Stimulated activated naive CD8-positive, alpha-beta T cell treated with anti-CD3 and anti-CD28 coated beads, Interleukin-15, Interleukin-2, amounts not matched to agents 100 ng/mL and 50 ng/mL, for 24 hours (primary cell): Measurements from ENCODE around the gene UBR4.

Experiments
- H3K27ac Mint-ChIP-seq: one replicate; pipeline ENCODE4 v1.8.0; 2021; ENCODE audit warnings: mild to moderate bottlenecking, mixed read lengths
- H3K27me3 Mint-ChIP-seq: one replicate; pipeline ENCODE4 v1.8.0; 2021; ENCODE audit warnings: mixed read lengths
- H3K36me3 Mint-ChIP-seq: one replicate; pipeline ENCODE4 v1.8.0; 2021; ENCODE audit warnings: low read depth, mixed read lengths
- H3K4me1 Mint-ChIP-seq: one replicate; pipeline ENCODE4 v1.8.0; 2021; ENCODE audit warnings: low read depth, mixed read lengths
- H3K4me3 Mint-ChIP-seq: one replicate; pipeline ENCODE4 v1.8.0; 2021; ENCODE audit warnings: mild to moderate bottlenecking, mixed read lengths
- H3K9me3 Mint-ChIP-seq: one replicate; pipeline ENCODE4 v1.8.0; 2021; ENCODE audit warnings: mixed read lengths

Gene UBR4

GRCh38 chr1:19036041-19036812 lies 173.8 kb downstream of the UBR4 start:
- H3K4me3 Mint-ChIP-seq = no peak overlapping the region
- no peaks in the 10 kb centered on the region for H3K9me3 Mint-ChIP-seq
- H3K27me3 Mint-ChIP-seq = peaks cover 4% of the 10 kb centered on the region
- H3K27ac Mint-ChIP-seq = no peak overlapping the region
- no peaks in the 10 kb centered on the region for H3K4me1 Mint-ChIP-seq
- no peaks in the 10 kb centered on the region for H3K36me3 Mint-ChIP-seq

GRCh38 chr1:19035377-19036040 lies 174.6 kb downstream of the UBR4 start:
- Mint-ChIP-seq H3K27me3 (no peaks in the 10 kb centered on the region), H3K4me3 (no peak overlapping the region), H3K36me3 (no peaks in the 10 kb centered on the region), H3K9me3 (no peaks in the 10 kb centered on the region), H3K27ac (no peak overlapping the region), H3K4me1 (no peaks in the 10 kb centered on the region)

GRCh38 chr1:19034721-19035120 lies 175.3 kb downstream of the UBR4 start:
- Mint-ChIP-seq H3K27ac (no peak overlapping the region), H3K9me3 (no peaks in the 10 kb centered on the region), H3K36me3 (no peaks in the 10 kb centered on the region), H3K4me3 (no peak overlapping the region), H3K27me3 (no peaks in the 10 kb centered on the region), H3K4me1 (no peaks in the 10 kb centered on the region)

GRCh38 chr1:19033926-19034680 lies 176.0 kb downstream of the UBR4 start:
- Mint-ChIP-seq H3K36me3 (no peaks in the 10 kb centered on the region), H3K4me3 (no peak overlapping the region), H3K9me3 (no peaks in the 10 kb centered on the region), H3K27me3 (no peaks in the 10 kb centered on the region), H3K4me1 (no peaks in the 10 kb centered on the region), H3K27ac (no peak overlapping the region)

GRCh38 chr1:19033515-19033839 lies 176.6 kb downstream of the UBR4 start:
- no peaks in the 10 kb centered on the region for H3K36me3 Mint-ChIP-seq
- no peak overlapping the region for H3K4me3 Mint-ChIP-seq
- H3K4me1 Mint-ChIP-seq = no peaks in the 10 kb centered on the region
- peaks cover 5% of the 10 kb centered on the region for H3K27me3 Mint-ChIP-seq
- no peaks in the 10 kb centered on the region for H3K9me3 Mint-ChIP-seq
- H3K27ac Mint-ChIP-seq = no peak overlapping the region

GRCh38 chr1:19032701-19033514 lies 177.2 kb downstream of the UBR4 start:
- Mint-ChIP-seq H3K27ac (no peak overlapping the region), H3K9me3 (no peaks in the 10 kb centered on the region), H3K36me3 (no peaks in the 10 kb centered on the region), H3K27me3 (peaks cover 7% of the 10 kb centered on the region), H3K4me1 (peaks cover 1% of the 10 kb centered on the region), H3K4me3 (no peak overlapping the region)

GRCh38 chr1:19032413-19032695 lies 177.7 kb downstream of the UBR4 start:
- Mint-ChIP-seq H3K4me1 (peaks cover 4% of the 10 kb centered on the region), H3K36me3 (no peaks in the 10 kb centered on the region), H3K27me3 (peaks cover 10% of the 10 kb centered on the region), H3K27ac (no peak overlapping the region), H3K9me3 (no peaks in the 10 kb centered on the region), H3K4me3 (no peak overlapping the region)

GRCh38 chr1:19029191-19030085 lies 180.6 kb downstream of the UBR4 start:
- H3K27me3 Mint-ChIP-seq = peaks cover 20% of the 10 kb centered on the region
- peaks cover 4% of the 10 kb centered on the region for H3K4me1 Mint-ChIP-seq
- H3K4me3 Mint-ChIP-seq = no peak overlapping the region
- H3K36me3 Mint-ChIP-seq = no peaks in the 10 kb centered on the region
- no peaks in the 10 kb centered on the region for H3K9me3 Mint-ChIP-seq
- no peak overlapping the region for H3K27ac Mint-ChIP-seq

- H3K9me3 Mint-ChIP-seq = no peaks in the 10 kb centered on the region
- H3K27me3 Mint-ChIP-seq = peaks cover 28% of the 10 kb centered on the region
- no peak overlapping the region for H3K27ac Mint-ChIP-seq
- H3K4me1 Mint-ChIP-seq = peaks cover 4% of the 10 kb centered on the region
- no peaks in the 10 kb centered on the region for H3K36me3 Mint-ChIP-seq
- H3K4me3 Mint-ChIP-seq = no peak overlapping the region
Observed at GRCh38 chr1:19028546-19029129, 181.4 kb downstream of the UBR4 start.

- H3K9me3 Mint-ChIP-seq = no peaks in the 10 kb centered on the region
- H3K4me3 Mint-ChIP-seq = no peak overlapping the region
- H3K4me1 Mint-ChIP-seq = peaks cover 4% of the 10 kb centered on the region
- peaks cover 32% of the 10 kb centered on the region for H3K27me3 Mint-ChIP-seq
- no peaks in the 10 kb centered on the region for H3K36me3 Mint-ChIP-seq
- no peak overlapping the region for H3K27ac Mint-ChIP-seq
Observed at GRCh38 chr1:19028110-19028509, 182.0 kb downstream of the UBR4 start.
